Measurements from ENCODE around the gene RMC1. TPM values are rescaled to one million over a fixed set of nuclear protein-coding genes. Genes with fewer than 3 reads are reported as not detected.
A peak's percentile ranks its signal among the peaks of the same experiment; 100 is the strongest.

The RMC1 gene
- total and polyA plus RNA-seq, 2 of the 13 experiments (the other 11 are each of a cell fraction or from before 2014, with no cell fraction given) = 9.4 to 19.5 TPM

DNA sequence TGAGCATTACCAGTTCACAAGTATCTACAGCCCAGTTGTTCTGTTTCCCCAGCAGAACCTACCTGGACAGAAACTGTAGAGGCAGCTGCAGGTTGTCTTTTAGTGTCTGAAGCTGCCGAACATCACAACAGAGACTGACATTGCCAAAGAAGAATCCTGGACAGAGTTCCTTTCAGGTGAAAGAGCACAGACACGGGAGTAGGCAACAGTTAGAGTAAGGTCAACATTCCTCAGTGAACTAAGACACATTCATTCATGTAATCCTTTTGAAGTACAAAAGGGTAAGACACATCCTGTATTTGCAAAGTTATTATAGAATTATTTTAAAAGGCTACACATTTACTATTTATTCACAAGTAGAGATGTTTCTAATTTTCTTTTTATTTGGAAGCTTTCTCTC lies 68.7 kb downstream of the RMC1 start (continued):
- TF ChIP-seq PPARG (CRISPR knock-in tag; conservative IDR thresholded peaks at IDR 0.05) (peak; percentile 97), TBL1XR1 (IDR thresholded peaks at IDR 0.05; ENCODE audit: borderline replicate concordance, low read length, partially characterized antibody) (peak; percentile 61), ZNF331 (CRISPR knock-in tag; IDR thresholded peaks at IDR 0.05) (0 out of 2 replicates have a peak, but pooled peaks have one; percentile 37), SOX6 (IDR thresholded peaks at IDR 0.05) (no peak), SOX6 (CRISPR knock-in tag; IDR thresholded peaks at IDR 0.05) (peak; percentile 42; the same call in 1 of the 2 replicates), NCOR1 (IDR thresholded peaks at IDR 0.05; ENCODE audit: borderline replicate concordance, low read length) (peak; percentile 66; the same call in 1 of the 2 replicates), FOXA3 (CRISPR knock-in tag; IDR thresholded peaks at IDR 0.05) (peak; percentile 64), ZNF557 (CRISPR knock-in tag; IDR thresholded peaks at IDR 0.05) (no peak), FOXO1 (CRISPR knock-in tag; IDR thresholded peaks at IDR 0.05) (0 out of 2 replicates have a peak, but pooled peaks have one; percentile 17), CEBPB (IDR thresholded peaks at IDR 0.05; ENCODE audit: borderline replicate concordance, low read depth, low read length) (0 out of 2 replicates have a peak, but pooled peaks have one; percentile 2), ZNF543 (CRISPR knock-in tag; IDR thresholded peaks at IDR 0.05) (no peak), RXRB (CRISPR knock-in tag; IDR thresholded peaks at IDR 0.05; ENCODE audit: borderline replicate concordance) (peak; percentile 96), RFXANK (CRISPR knock-in tag; IDR thresholded peaks at IDR 0.05) (no peak), SKI (IDR thresholded peaks at IDR 0.05; ENCODE audit: partially characterized antibody) (peak; percentile 64), IRF2 (CRISPR knock-in tag; IDR thresholded peaks at IDR 0.05) (0 out of 2 replicates have a peak, but pooled peaks have one; percentile 40), NFIB (CRISPR knock-in tag; IDR thresholded peaks at IDR 0.05; ENCODE audit: borderline replicate concordance) (no peak), SALL1 (CRISPR knock-in tag; IDR thresholded peaks at IDR 0.05) (peak; percentile 23; the same call in 1 of the 2 replicates), SAFB2 (CRISPR knock-in tag; IDR thresholded peaks at IDR 0.05; ENCODE audit: borderline replicate concordance, low read depth) (no peak), SOX13 (IDR thresholded peaks at IDR 0.05) (no peak), SOX13 (CRISPR knock-in tag; conservative IDR thresholded peaks at IDR 0.05 in 1 of 2, IDR thresholded peaks at IDR 0.05 in 1 of 2) (peak in 1 of 2 experiments; percentile 71; a peak in 2 of 4 replicates), RXRA (CRISPR knock-in tag; IDR thresholded peaks at IDR 0.05) (peak; percentile 83; the same call in 1 of the 2 replicates), GTF3A (CRISPR knock-in tag; conservative IDR thresholded peaks at IDR 0.05) (no peak)
- TF ChIP-seq, protein P1, sequence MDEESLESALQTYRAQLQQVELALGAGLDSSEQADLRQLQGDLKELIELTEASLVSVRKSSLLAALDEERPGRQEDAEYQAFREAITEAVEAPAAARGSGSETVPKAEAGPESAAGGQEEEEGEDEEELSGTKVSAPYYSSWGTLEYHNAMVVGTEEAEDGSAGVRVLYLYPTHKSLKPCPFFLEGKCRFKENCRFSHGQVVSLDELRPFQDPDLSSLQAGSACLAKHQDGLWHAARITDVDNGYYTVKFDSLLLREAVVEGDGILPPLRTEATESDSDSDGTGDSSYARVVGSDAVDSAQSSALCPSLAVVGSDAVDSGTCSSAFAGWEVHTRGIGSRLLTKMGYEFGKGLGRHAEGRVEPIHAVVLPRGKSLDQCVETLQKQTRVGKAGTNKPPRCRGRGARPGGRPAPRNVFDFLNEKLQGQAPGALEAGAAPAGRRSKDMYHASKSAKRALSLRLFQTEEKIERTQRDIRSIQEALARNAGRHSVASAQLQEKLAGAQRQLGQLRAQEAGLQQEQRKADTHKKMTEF (CRISPR knock-in tag; IDR thresholded peaks at IDR 0.05) = 0 out of 2 replicates have a peak, but pooled peaks have one; percentile 27
- TF ChIP-seq, protein P2, sequence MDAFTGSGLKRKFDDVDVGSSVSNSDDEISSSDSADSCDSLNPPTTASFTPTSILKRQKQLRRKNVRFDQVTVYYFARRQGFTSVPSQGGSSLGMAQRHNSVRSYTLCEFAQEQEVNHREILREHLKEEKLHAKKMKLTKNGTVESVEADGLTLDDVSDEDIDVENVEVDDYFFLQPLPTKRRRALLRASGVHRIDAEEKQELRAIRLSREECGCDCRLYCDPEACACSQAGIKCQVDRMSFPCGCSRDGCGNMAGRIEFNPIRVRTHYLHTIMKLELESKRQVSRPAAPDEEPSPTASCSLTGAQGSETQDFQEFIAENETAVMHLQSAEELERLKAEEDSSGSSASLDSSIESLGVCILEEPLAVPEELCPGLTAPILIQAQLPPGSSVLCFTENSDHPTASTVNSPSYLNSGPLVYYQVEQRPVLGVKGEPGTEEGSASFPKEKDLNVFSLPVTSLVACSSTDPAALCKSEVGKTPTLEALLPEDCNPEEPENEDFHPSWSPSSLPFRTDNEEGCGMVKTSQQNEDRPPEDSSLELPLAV (CRISPR knock-in tag; conservative IDR thresholded peaks at IDR 0.05; ENCODE audit: low read depth) = no peak
- TF ChIP-seq, protein P3, sequence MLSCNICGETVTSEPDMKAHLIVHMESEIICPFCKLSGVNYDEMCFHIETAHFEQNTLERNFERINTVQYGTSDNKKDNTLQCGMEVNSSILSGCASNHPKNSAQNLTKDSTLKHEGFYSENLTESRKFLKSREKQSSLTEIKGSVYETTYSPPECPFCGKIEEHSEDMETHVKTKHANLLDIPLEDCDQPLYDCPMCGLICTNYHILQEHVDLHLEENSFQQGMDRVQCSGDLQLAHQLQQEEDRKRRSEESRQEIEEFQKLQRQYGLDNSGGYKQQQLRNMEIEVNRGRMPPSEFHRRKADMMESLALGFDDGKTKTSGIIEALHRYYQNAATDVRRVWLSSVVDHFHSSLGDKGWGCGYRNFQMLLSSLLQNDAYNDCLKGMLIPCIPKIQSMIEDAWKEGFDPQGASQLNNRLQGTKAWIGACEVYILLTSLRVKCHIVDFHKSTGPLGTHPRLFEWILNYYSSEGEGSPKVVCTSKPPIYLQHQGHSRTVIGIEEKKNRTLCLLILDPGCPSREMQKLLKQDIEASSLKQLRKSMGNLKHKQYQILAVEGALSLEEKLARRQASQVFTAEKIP (CRISPR knock-in tag; IDR thresholded peaks at IDR 0.05; ENCODE audit: borderline replicate concordance) = no peak
- TF ChIP-seq, protein P4, sequence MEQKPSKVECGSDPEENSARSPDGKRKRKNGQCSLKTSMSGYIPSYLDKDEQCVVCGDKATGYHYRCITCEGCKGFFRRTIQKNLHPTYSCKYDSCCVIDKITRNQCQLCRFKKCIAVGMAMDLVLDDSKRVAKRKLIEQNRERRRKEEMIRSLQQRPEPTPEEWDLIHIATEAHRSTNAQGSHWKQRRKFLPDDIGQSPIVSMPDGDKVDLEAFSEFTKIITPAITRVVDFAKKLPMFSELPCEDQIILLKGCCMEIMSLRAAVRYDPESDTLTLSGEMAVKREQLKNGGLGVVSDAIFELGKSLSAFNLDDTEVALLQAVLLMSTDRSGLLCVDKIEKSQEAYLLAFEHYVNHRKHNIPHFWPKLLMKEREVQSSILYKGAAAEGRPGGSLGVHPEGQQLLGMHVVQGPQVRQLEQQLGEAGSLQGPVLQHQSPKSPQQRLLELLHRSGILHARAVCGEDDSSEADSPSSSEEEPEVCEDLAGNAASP (CRISPR knock-in tag; IDR thresholded peaks at IDR 0.05; ENCODE audit: borderline replicate concordance) = peak; percentile 97; the same call in 1 of the 2 replicates

Data from HepG2 (cell line).